GM19240 (cell line): ENCODE data around the gene FAT2.

Experiments used
- DNase-seq: peaks from one replicate; pipeline ENCODE4 v3.0.0; 2011; ENCODE audit warnings: low spot score; ENCODE audit not compliant: insufficient read length

Gene FAT2, protein sequence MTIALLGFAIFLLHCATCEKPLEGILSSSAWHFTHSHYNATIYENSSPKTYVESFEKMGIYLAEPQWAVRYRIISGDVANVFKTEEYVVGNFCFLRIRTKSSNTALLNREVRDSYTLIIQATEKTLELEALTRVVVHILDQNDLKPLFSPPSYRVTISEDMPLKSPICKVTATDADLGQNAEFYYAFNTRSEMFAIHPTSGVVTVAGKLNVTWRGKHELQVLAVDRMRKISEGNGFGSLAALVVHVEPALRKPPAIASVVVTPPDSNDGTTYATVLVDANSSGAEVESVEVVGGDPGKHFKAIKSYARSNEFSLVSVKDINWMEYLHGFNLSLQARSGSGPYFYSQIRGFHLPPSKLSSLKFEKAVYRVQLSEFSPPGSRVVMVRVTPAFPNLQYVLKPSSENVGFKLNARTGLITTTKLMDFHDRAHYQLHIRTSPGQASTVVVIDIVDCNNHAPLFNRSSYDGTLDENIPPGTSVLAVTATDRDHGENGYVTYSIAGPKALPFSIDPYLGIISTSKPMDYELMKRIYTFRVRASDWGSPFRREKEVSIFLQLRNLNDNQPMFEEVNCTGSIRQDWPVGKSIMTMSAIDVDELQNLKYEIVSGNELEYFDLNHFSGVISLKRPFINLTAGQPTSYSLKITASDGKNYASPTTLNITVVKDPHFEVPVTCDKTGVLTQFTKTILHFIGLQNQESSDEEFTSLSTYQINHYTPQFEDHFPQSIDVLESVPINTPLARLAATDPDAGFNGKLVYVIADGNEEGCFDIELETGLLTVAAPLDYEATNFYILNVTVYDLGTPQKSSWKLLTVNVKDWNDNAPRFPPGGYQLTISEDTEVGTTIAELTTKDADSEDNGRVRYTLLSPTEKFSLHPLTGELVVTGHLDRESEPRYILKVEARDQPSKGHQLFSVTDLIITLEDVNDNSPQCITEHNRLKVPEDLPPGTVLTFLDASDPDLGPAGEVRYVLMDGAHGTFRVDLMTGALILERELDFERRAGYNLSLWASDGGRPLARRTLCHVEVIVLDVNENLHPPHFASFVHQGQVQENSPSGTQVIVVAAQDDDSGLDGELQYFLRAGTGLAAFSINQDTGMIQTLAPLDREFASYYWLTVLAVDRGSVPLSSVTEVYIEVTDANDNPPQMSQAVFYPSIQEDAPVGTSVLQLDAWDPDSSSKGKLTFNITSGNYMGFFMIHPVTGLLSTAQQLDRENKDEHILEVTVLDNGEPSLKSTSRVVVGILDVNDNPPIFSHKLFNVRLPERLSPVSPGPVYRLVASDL (N-terminal part only)

DNA sequence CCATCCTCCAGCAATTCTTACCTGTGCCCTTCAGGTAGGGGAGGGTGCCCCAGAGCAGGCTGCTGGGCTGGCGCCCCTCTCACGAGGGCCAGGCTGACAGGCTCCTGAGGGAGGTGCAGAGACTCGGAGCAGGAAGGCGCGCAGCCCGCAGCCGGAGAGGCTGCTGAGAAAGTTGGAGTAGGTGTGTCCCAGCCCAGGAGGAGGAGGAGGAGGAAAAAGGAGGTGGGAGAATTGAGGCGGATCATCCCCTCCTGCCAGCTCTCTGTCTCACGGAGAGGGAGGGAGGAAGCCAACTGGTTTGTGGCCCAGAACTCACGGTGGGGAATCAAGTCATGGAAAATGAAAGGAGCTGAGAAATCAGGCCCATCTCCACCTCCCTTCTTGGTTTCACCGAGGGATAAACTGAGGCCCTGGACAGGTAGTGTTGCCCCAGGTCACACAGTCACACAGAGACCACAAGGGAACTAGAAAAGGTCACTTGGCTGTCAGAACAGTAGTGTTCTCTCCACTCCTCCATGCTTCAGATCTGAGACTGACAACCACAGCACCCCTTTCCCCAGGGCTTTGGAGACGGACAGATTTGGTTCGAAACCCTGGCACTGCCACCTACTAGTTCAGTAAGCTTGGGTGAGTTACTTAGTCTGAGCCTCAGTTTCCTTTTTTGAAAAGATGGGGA lies at the start of gene FAT2:
Gene FAT2 (minus strand): TSS at position 188 of the 676 bp plus-strand sequence. CDS start 22,400 bp downstream, outside the sequence.
- DNase-seq: no peak

DNA sequence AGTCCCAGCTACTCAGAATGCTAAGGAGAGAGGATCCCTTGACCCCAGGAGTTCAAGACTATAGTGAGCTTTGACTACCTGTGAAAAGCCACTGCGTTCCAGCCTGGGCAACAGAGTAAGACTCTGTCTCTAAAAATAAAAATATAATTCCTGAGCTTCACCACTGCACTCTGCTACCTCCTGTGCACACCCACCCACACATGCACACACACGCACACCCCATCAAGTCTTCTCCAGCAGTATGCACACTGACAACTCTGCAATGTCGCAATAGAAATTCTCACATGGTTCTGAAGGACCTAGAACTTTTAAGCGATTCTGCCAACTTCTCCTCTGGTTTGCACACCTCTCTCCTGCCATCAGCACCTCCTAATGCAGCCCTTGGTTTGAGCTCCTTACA lies 47.5 kb upstream of the FAT2 start:
- no peak for DNase-seq

DNA sequence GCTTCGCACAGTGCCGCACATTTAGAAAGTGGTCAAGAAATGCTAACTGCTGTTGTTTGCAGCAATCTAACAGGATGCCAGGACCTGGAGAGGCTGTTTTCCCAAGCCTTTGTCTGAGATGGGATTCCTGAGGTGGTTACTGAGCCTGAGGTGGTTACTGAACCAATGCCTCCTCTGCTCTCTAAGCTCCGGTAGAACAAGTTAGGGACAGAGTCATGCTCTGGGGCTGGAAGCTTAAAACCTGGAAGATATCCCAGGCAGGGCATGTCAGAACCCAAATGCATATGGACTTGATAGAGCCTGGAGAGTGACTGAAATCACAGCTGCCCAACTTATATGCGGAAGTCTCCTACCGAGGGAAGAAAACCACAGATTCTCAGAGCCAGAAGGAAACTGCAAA lies 46.5 kb upstream of the FAT2 start:
- DNase-seq: no peak

DNA sequence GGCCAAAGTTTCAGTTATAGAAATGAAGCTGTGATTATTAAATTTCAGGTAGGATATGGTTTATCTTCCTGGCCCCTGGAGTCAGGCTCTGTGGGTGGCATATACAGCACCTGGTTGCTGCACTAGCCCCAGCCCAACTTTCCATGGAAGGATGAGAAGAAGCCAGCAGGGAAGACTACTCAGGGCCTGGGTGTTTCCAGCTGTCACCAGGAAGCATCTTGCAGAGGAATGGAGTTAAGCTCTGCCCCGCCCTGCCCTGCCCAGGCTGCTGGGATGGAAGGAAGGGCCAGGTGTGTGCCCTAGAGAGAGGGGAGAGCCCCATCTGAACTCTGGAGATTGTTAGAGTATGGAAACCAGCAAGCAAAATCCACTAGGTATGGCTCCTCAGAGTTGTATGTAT lies 42.8 kb upstream of the FAT2 start:
- no peak for DNase-seq

DNA sequence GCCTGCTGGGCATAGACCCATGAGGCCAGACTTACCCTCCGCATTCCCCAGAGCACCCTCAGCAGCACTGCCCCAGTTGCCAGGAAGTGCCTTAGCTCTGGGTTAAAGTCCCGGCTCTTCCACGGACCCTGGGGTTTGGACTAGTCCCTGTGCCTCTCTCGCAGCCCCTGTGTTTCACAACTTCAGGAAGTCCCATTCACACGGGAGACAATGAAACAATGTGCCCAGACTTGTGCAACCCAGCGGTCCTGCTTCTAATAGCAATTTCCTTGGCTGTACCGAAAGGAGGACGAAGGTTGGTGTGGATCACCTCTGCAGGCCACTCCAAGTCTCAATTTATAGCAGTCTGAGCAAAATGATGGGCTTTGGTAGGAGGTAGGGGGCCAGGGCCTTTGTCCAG lies 41.8 kb upstream of the FAT2 start:
- DNase-seq: no peak

DNA sequence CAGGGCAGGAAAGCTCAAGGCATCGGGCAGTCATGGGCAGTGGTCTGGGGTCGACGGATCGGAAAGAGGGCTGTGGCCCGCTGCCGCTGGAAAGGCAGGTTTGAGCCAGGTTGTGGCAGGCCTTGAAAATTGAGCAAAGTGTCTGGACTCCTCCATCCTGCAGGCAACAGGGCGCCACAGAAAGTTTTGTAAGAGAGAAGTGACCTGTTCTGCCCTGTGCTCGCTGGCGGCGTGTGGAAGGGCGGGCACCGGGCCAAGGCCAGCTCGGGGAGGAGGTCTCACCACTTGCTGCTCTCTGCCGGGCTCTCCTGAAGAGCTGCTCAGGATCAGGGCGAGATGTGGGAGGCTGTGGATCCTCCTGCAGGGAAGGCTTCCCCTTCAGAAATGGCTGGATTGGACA lies 41.4 kb upstream of the FAT2 start:
- no peak for DNase-seq

DNA sequence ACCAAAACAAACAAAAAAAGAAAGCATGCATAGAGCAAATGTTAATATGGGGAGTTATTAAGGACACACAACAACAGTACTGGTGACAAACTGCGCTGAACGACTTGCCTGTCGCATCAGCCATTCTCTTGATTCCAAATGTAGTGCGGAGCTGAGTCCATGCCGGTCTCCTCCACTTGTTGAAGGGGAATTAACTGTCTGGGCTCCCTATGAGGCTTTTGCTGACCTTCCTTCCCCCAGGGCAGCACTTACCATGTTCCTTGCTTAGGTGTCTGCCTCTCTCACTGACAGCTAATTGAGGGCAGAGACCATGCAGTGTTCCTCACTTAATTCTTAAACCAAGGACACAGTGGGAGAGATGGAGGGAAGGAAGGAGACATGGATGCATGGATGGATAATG lies 40.8 kb upstream of the FAT2 start:
- no peak for DNase-seq

DNA sequence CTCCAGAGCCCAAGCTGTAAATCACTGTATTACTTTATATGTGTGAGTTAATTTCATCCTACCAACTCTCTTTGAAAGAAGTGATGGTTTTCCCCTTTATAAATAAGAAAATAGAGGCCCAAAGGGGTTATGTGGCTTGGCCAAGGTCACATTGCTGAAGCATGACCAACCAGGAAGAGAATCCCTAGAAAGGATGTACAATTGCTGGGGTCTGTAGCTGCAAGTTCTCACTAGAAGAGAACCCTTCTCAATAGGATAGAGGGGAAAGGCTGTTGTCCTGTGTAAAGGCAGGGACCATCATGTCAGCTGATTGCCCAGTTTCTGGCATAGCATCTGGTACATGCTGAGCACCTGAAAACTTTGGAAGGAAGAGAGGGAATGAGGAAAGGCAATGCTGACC lies 39.0 kb upstream of the FAT2 start:
- no peak for DNase-seq

DNA sequence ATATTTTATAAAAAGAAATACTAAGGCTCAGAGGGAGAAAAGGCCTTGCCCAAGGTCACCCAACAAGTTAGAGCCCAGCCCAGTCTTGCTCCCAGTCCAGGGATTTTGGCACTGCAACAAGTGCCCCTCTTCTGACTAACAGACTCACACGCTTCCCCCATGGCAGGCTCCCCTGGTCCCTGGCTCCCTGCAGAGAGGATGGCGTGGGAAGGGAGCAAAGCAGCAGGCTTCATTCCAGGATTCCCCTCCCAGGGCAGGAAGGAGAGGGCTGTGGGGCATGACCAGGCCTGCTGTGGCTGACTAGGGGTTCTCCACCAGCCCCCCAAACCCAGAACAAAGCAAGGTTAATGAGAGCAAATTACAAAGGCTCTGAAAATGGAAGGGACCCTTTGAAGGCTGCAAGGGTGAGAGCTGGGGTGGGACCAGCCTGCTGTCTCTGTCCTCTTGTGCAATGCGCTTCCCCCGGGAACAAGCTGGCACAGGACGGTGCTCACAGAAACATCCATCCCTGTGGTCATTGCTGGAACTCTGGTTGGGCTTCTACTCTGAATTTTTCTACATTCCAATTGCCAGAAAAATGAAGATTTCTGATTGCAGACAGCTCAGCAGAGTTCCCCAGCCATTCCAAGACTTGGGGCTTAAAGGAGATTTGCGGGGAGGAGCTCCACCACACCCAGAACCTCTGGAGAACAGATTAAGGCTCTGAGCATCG lies 37.1 kb upstream of the FAT2 start:
- DNase-seq: no peak

DNA sequence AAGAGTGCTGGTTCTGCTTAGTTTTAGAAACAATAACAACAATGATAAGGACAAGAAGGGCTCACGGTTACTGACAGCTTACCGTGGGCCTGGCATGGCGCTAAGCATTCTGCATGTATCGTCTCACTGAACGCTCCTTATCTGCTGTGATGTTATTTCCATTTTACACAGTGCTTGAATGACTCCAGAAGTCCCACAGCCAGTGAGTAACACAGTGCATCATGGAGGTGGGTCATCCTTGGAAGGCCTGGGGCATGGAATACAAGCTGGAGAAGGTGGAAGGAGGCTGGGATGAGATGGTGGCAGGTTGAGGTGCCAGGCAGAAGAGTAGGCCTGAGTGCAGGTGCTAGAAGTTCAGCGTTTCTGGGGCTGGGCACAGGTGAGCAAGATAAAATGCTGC lies 36.5 kb upstream of the FAT2 start:
- DNase-seq: no peak

DNA sequence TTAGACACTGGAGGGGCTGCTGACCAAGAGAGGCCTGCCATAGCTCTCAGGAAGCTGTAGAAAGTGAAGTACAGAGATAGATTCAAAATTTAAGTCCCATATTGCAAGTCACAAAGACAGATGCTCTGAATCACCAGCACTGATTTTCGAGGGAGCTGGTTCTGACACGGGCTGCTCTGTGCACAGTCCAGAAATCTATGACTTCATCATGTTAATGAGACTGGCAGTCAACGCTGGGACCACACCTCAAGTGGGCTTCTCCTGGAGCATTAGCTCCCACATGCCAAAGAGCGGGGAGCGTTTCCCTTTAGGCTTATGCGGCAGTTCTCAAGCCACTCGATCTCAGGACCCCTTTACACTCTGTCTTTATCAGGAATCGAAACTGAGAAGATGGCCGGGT lies 34.2 kb upstream of the FAT2 start:
- no peak for DNase-seq

DNA sequence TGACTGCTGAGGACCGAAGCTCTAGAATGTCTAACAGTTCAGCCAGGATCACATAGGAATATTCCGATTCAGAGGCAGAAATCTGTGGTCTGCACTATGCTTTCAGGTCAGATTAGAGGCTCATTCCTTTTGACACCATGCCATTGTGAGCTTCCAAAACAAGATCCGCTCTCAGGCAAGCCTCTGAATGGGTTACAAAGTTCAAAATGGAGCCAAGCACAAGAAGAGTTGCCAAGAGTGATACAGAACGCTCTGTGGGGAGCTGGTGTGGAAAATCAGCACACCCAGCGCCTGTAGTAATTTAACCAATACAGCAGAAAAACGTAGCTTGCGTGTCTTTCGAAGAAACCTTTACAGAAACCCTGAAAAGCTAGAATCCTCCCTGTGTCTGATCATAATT lies 33.3 kb upstream of the FAT2 start:
- no peak for DNase-seq

DNA sequence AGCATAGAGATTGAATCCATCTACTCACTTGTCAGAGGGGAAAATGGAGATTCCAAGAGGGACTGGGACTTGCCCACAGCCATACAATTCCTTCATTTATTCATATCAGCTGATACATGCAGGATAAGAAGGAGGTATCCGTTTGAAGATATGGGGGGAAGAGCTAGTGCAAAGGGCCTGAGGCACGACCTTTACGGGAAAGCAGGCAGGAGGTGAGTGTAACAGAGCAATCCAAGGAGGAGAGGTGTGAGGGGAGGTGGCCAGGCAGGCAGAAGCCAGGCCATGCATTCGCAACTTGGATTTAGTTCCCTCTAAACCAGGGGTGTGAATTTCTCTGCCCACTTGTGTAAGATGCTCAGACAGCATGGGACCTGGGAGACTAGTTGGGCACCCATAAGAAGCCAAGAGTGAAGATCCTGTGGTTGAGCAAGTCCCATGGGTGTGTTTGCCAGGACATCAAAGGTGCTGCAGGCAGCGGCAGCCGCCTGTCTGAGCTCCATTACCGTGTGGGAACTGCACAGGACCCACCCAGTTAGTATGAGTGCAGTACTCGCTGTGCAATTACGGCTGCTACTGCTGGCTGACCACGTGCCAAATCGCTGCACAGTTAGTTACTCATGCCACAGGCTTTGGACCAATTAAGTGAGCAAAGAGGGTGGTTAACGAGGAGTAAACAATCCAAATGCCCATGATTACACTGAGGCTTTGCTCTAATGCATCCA lies 31.4 kb upstream of the FAT2 start:
- DNase-seq: no peak

DNA sequence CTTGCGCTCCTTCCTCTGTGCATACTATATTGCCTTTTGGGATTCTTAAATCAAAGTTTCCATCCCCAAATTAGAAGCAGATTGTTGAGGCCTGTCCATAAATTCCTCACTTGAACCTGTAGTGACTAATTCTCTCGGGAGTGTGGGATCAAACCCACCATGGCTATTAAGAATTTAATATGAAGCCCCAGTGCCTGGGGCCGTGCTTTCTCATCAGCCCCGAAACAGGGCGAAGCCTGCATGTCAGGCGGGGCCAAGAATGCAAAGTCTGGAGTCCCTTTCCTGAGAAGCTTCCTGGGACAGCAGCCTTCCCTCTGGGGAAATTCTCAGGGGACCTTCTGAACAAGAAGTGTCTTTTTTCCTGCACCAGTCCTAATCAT lies 29.3 kb upstream of the FAT2 start:
- no peak for DNase-seq

DNA sequence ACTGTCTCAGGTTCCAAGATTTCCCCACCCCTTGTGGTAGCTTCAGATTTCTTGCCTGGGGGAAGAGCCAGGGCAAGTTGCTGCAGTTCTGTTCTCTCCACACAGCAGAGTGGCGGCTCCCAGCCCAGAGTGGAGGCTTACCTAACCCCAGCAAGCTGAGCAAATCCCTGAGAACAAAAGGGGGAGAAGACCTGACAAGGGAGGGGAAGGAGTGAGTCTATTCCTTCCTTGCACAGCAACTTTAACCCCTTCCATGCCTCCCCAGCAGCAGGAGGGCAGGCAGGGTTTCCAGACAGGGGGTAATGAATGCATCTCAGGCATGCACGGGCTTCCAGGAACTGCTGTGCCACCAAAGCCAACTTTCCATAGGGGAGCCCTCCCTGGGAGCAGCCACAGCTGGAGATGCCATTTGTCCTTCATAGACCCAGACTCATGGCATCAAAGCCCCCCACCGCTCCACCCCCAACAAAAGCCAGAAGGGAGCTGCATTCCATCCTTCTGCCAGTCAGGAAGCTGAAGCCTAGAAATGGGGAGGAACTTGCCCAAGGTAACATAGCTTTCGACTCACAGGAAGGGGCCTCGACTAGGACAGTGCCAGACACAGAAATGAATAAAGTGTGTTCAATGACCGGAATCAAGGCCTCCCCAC lies 28.8 kb upstream of the FAT2 start:
- DNase-seq: no peak

DNA sequence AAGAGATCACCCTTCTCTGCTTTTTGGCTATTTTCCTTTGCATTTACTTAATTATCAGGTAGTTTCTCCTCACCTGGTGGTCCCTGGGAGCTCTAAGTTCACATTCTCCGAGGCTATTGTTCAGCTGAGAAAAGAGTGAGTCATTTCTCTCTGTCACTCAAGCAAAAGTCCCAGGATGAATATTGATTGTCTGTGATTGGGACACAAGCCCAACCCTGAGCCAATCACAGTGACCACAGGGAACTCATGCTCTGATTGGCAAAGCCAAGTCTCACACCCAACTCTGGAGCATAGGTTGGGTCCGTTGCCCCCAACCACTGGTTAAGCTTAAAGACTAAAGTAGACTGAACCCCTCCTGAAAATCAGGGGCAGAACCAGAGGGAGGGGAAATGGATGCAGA lies 27.8 kb upstream of the FAT2 start:
- no peak for DNase-seq

DNA sequence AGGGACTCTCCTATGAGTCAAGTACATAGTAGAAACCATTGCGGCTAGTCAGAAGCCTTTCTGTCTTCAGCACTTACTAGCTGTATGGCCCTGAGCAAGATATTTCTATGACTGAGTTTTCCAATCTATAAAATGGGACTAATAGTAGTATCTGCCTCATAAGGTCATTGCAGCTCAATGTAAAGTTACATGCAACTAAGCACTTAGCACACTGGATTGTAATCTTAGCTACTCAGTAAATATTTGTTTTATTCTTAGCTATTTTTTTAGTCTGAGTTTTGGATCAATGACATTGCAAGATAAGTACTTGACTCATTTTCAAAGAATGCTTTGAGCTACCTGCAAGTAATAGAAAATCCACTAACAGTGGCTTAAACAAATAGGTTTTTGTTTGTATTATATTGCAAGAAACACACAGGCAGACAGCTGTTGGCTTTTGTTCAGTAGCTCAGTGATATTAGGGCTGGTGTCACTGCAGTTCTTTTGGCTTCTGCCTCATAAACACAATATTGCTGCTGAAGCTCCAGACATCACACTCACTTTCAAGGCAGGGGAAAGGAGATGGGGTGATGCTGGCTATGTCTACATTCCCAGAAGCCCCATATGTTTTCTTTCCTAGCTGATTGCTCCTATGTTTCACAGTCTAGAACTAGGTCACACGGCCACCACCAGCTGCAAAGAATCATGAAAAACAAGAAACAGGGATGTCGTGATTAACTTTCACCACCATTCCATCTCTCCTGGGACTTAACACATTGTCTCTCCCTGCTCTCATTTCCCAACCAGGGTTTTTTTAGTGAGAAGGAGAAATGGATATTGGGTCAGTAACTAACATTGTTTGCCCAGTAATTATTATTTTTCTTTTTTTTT lies 26.9 kb upstream of the FAT2 start:
- no peak for DNase-seq

DNA sequence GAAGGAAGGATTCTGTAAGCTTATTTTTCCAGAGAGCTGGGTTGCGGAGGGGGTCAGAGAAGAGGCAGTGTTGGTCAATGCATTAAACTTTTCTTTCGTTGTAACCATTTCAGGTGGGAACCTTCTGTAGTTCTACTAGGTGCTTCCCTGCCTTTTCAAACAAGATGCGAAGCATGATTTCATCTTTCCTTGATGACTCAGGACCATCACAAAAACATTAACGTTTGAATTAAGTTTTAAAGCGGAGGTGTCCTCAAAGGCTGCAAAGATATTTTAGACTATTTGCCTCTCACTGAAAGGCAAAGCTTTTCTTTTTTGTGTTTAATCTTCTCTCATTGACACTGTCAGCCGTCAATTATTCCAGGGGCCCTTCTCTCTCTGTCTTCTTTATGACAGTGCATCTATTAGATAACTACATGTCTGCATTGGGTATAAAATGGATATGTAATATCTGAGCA lies 26.3 kb upstream of the FAT2 start:
- no peak for DNase-seq
